8988T (cell line): ENCODE data around the gene NBPF20.
"Not testable (repeated sequence)": the region's sequence is repeated elsewhere in the genome, so short reads cannot be mapped to it uniquely, and the experiment has no call there.

Experiments
- DNase-seq: peaks from one replicate; pipeline ENCODE4 v3.0.0; 2011

Gene NBPF20, protein sequence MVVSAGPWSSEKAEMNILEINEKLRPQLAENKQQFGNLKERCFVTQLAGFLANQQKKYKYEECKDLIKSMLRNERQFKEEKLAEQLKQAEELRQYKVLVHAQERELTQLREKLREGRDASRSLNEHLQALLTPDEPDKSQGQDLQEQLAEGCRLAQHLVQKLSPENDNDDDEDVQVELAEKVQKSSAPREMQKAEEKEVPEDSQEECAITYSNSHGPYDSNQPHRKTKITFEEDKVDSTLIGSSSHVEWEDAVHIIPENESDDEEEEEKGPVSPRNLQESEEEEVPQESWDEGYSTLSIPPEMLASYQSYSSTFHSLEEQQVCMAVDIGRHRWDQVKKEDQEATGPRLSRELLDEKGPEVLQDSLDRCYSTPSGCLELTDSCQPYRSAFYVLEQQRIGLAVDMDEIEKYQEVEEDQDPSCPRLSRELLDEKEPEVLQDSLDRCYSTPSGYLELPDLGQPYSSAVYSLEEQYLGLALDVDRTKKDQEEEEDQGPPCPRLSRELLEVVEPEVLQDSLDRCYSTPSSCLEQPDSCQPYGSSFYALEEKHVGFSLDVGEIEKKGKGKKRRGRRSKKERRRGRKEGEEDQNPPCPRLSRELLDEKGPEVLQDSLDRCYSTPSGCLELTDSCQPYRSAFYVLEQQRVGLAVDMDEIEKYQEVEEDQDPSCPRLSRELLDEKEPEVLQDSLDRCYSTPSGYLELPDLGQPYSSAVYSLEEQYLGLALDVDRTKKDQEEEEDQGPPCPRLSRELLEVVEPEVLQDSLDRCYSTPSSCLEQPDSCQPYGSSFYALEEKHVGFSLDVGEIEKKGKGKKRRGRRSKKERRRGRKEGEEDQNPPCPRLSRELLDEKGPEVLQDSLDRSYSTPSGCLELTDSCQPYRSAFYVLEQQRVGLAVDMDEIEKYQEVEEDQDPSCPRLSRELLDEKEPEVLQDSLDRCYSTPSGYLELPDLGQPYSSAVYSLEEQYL (N-terminal part only)

DNA sequence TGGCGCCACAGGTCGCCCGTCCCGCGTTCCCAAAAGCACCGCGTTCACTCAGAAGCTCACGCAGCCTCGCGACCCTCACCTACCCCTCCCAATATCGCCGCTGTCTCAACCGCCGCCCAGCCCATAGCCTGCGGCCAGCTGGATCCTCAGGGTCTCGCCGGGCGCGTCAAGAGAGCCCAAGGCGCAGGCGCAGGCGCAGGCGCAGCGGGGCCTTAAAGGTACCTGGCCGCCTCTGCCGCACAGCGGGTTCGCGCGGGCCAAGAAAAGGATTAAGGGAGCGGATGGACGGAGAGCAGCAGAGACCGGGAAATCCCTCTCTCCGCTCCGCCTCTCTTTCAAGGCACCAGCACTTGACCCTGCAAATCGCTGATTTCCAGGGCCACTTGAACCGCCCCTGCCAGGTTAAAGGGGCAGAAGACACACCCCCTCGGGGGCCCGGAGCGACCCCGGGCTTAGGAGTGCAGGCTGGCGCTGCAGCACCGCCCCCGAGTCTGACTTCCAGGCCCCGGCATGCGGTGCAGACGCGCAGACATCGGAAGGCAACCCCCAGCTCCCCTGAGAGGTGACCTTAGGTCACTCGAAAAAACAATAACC is at the start of gene NBPF20:
Gene NBPF20 (minus strand): TSS at position 168 of the 594 bp plus-strand sequence. CDS start 20,331 bp downstream, outside the sequence.
- peak; percentile 77 for DNase-seq

DNA sequence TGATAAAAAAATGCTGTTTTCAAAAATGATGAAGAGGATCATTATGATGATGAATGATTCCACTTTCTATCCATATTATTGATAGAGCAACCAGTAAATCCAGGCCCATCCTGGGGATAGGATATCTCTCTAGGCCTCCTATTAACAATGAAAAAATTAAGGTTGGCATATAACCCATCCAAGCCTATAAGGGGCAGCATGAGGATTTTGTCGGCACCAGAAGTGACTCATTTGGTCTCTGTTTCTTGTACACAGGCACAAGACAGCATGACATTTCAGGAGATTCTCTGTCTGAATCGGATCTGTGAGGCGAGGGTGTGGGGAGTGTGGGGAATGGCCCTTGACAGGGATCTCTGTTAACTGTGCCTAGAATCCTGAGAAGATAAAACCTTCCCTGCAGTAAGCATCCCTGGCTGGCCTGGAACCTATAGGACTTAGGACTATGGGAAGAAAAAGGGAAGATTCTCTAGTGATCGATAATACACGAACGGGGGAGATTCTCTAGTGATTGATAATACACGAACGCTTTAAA is 49.5 kb upstream of the NBPF20 start:
- DNase-seq = not testable (repeated sequence)

DNA sequence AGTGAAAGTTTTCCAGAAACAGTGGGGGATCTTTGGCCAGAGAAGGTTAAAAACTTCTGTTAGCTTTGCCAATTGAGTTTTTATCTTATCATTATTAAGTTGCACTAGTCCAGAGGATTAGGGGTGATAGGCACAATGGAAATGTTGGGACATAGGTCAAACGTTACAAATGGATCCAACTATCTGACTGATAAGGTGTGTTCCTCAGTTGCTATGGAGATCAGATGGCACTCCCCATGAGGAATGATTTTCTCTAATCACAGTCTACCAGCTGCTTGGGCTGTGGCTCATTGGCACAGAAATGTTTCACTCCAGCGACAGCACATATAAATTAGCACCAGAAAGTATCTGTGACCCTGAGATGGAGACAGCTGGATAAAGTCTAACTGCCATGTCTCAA is 47.3 kb upstream of the NBPF20 start:
- not testable (repeated sequence) for DNase-seq

DNA sequence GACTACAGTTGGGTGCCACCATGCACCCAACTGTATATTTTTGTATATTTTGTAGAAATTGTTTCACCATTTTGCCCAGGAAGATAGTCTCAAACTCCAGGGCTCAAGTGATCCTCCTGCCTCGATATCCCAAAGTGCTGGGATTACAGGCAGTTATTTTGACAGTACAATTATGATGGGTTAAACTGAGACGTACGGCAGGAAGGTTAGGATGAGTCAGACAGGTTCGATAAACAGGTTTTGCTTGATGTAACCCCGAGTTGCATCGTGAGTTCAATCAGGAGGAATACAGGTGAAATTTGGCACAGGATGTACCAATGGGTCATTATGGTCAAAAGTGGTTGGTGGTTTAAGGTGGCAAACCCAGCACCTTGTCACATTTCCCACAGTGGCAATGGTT is 46.0 kb upstream of the NBPF20 start:
- not testable (repeated sequence) for DNase-seq

DNA sequence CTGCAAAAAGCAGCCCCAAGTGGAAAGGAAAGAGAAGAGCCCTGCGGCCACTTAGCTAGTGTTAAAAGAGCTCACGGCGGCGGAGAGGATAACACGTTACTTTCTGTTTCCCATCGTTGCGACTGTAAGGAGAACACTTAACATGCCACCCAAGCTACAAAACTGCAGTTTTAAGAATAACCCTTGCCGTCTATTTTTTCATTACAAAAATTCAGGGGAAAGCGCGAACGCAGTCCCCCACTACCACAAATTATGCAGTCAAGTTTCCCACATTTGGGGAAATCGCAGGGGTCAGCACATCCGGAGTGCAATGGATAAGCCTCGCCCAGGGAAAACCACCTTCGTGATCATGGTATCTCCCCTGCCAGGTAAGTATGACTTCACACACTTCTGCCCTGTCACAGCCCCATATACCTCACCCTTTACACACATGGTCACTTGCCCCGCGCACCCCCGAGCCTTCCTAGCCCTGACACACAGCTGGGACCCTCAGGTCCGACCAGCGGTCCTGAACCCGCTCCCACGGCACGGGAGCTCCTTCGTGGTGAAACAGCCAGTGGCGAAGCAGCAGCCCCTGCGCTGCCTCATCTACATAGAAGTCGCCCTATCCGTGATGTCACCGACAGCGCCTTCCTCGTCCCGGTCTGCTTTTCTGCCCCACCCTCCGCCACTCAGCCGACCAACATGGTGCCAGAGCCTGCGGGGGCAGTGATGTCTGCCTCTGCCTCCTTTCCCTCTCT is 40.2 kb upstream of the NBPF20 start:
- DNase-seq = not testable (repeated sequence)

DNA sequence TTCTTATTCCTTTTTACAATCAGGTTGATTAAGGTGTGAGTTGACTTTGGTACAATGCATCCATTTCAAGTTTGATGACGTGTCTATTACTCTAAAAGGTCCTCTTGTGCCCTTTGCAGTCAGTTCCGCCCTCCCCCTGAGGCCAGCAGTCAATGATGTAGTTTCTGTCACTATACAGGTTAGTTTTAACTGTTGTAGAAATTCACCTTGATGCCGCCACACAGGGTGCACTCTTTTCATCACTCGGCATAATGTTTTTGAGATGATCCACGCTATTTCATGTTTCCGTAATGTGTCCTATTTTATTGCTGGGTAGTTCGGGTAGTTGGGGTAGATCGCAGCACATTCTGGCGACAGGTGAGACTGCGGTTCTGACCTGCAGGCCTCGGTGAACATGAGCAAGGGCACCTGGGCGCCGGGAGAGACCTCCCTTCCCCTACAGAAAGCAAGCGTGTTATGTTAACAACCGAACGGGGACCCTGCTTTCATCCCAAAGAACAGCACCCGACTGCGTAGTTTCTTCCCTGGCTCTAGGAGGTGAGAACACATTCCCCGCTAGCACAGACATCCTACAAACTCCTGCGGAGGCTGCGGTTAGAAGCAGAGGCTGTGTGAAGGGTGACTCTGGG is 39.4 kb upstream of the NBPF20 start:
- not testable (repeated sequence) for DNase-seq

DNA sequence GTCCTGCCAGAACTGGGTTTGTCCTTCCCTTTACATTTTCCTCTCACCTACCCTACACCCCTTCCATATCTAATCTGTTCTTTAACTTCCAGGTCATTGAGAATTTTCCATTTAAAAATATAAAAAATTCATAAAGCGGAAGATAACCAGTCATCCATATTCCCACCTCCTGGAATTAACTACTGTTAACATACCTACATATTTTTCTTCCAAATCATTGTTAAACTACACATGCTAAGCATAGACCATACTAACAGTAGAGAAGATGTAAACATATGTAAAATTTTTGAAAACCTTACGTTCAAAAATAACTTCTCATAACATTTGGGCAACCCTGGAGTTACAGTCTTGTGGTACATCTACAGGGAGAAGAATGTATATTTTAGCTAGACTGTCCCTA is 38.6 kb upstream of the NBPF20 start:
- DNase-seq = not testable (repeated sequence)

DNA sequence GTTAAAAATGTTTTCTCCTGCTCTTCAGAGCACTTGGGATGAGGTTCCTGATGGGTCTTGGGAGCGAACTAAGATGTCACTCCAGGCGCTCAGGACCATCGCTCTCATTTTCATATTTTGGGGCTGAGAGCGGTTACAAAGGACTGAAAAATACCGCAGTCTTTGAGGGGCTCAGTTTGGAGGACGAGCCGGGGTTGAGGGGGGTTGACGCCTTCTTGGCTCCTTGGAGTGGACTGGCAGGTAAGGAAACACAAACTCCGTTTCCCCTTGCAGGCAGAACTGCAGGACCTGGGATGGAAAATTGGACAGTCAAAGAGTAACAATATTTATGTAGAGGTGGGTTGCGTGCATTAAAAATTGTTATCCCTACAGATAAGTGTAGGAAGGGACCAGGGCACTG is 35.3 kb upstream of the NBPF20 start:
- DNase-seq = not testable (repeated sequence)

DNA sequence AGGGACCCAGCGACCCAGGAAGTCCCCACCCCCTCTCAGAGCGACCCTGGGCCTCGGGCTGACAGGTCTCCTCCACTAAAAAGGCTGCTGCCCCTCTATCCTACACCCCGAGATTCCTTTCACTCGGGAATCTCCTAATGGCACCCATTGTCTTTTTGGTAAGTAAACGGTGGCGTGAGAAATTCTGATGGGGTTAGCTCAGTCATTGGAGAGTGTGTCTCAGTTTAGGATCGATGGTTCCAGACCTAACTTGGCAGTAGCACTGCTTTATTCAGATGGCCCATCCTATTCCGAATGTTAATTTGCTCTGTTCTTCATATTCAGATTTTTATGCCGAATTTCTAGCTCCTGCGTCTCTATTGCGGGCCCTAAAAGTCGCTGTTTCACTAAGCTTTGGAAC is 34.6 kb upstream of the NBPF20 start:
- not testable (repeated sequence) for DNase-seq

DNA sequence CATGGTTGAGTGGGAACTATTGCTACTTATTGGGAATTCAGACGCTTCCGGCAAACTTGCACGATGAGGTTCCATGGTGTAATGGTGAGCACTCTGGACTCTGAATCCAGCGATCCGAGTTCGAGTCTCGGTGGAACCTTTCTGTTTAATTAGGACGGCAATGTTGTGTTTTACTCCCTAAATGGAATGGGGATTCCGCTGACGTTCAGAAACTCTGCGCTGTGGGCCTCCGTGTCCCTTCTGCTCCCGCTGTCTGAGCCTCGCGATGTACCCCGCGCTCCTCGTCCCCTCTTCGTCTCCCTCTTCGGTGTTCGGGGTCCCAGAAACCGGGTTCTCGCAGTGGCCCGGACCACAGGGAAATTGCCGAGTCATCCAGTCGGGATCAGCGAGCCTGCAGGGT is 34.2 kb upstream of the NBPF20 start:
- not testable (repeated sequence) for DNase-seq

DNA sequence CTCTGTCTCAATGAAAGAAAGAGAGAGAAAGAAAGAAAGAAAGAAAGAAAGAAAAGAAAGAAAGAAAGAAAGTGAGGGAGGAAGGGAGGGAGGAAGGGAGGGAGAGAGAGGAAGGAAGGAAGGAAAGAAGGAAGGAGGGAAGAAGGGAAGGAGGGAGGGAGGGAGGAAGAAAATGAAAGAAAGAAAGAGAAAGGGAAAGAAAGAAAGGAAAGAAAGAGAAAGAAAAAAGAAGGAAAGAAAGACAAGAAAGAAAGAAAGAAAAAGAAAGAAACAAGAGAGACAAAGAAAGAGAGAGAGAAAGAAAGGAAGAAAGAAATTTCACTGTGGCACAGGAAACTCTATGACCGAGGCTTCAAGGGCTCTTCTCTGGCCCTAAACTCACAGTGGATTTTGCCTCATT is 33.7 kb upstream of the NBPF20 start:
- not testable (repeated sequence) for DNase-seq

DNA sequence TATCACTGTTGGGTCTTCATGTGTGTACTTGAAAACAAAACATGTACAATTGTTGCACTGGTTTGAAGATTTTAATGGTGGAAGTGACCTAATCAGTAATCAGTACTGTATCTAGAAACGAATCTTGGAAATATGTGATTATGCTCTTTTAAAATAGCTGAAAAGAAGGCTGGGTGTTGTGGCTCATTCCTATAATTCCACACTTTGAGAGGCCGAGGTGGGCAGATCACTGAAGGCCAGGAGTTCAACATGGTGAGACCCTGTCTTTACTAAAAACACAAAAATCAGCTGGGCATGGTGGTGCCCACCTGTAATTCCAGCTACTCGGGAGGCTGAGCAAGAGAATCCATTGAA is 29.4 kb upstream of the NBPF20 start:
- not testable (repeated sequence) for DNase-seq

DNA sequence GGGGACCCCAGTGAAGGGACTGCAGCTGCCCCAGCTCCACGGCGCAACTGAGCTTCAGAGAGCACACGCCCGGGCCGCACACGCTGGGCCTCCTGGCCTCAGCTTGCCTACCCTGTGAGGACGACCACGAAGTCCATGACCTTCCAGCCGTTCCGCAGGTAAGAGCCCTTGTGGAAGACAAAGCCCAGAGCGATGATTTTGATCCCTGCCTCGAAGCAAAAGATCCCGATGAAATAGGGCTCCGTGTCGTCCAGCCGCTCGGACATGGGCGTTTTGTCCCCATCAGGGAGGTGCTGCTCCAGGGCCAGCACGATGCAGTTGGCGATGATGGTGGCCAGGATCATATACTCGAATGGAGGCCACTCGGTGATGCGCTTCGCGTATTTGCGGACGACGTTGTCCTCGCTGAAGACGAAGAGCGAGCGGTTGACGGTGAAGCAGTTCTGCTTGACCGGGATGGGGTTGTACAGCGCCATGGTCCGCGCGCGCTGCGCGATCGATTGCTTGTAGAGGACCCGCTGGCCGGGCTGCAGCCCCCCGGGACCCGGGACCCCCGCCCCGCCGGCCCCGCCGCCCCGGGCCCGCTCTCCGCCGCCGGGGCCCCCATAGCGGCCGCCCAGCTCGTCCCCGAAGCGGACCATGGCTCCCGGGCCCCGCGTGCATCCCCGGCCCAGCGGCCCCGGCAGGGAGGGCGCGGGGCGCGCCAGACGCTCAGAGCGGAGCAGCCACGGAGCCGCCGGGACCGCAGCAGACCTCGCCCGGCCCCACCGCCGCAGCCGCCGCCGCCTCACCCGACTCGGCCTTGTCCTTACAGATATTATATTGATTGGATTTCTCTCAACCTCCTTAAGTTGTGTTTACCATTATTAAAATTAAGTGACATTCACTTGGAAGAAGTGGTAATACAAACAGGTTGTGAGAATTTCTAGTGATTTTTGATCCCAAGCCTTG is 28.7 kb upstream of the NBPF20 start:
- DNase-seq = not testable (repeated sequence)

DNA sequence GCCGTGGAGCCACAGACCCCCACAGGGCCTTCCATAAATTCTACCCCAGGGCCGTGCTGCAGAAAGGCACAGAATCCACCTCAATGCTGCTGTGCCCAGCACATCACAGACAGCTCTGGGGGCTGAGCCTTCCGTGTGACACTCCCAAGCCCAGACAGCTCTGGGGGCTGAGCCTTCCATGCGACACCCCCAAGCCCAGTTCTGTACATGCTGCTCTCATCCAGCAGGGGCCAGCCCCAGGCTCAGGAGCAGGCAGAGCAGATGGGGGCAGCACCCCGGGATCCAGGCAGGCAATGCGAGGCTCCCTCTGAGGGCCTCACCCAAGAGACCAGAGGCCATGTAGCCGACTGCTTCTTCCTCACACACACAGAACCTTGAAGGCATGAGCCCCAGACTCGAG is 27.1 kb upstream of the NBPF20 start:
- not testable (repeated sequence) for DNase-seq

DNA sequence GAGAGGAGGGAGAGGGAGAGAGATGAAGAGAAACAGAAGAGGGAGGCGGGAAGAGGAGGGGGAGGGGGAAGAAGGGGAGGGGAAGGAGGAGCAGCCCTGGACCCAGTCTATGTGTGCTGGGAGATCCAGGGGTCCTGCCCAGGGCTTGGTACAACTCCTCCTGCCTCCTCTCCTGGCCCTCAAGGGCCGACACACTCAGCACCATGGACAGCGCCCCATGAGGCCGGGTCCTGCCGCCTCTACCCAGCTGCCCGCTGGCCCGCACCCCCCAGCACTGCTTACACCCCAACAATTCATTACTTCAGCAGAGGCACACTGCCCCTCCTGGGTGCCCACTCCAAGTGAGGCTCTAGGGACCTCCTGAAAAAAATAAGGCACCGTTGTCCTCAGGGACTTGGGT is 26.5 kb upstream of the NBPF20 start:
- not testable (repeated sequence) for DNase-seq

DNA sequence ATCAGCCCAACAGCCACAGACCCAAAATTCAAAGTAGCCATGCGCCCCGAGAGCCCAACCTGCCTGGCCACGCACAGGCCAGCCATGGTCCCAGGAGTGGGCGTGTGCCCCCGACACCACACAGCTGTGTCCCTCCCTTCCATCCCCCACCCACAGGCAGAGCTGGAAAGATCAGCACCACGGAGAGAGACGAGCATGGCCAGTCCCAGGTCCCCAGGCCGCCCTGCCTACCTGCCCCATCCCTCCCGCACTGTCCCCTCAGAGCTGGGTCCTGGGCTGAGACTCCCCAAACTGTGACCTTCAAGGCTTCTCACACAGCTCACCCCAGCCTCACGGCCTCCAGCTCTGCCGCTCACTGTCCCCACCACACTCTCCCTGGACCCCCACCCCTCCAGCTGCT is 19.8 kb upstream of the NBPF20 start:
- not testable (repeated sequence) for DNase-seq

DNA sequence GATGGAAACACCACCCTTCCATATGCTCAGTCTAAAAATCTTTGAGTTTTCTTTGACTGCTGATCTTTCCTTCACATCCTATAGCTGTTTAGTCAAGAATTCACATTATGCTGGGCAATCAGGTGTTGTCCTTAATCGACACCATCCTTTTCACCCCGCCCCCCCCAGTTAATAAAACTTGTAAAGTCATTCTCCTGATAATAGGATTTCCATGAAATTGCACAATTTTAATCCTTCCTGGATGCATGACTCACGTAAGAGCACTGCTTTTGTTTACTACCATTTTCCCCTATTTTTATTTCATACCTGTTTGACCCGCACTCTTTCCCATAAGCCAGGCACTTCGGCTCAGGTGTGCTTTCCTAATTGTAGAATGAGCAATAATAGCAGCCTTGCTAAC is 16.9 kb upstream of the NBPF20 start:
- not testable (repeated sequence) for DNase-seq

DNA sequence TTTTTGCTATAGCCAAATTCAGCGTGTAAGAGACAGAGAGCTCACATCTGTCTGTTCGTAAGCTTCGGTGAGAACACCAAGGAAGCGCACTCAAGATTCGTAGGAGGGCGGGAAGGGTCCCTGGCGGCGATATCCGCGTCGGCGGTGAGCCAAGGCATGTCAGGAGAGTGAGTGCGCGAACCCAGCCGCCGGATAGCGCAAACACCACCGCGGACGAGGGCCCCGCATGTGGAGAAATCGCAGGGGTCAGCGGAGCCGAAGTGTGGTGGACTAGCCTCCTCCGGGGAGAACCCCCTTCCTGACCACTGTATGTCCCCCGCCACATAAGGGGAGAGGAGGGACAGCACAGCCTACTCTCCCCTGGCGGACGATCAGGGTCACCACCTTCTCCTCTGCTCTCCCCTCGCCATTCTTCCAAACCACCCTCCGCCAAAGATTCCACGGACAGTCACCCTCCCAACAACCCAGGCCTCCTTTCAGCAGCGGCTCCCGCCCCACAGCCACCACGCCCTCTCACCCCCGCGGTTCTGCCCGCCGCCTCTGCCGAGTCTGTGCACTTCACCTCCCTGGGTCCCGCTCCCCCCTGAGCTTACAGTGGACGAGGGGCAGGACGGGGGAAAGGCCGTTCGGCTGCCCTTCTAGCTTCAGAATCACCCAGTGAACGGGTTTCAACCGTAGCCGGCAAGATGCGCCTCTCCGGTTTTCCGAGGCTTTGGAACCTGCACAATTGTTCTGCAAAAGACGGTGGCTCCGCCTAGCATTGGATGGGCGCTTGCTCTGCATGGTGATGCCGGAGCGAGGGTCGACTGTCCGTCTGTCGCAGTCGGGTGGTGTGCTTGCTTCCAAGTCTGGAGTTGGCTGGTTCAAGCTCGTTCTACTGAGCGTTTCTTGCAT is 6.2 kb upstream of the NBPF20 start:
- DNase-seq = not testable (repeated sequence)

DNA sequence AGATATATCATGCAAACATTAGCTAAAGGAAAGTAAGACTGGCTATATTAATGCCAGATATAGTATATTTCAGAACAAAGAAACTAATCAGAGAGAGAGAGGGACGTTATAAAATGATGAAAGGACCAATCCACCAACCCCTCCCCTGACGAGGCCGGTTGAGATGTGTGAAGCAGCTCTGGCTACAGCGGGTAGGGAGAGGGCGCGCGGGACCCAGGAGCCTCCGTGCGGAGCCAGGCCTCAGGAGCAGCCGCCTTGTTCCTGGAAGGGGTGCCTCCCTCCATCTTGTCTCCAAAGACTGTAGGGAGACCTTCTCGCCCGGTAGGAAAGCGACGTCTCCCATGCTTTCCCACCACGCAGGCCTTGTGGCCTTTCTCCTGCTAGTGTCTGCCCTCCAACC is 5.4 kb upstream of the NBPF20 start:
- not testable (repeated sequence) for DNase-seq
